PFSK-1 (cell line): ENCODE results near the gene B3GLCT.

Source experiments
- POLR2AphosphoS5 ChIP-seq: IDR thresholded peaks from 2 replicates; pipeline ENCODE4 v1.6.1; 2012; ENCODE audit warnings: low read depth, mild to moderate bottlenecking, control low read depth, low read length, moderate library complexity
- REST ChIP-seq, 2 experiments: IDR thresholded peaks; 2 replicates each; pipeline versions ENCODE4 v1.6.1 to v1.8.0; 2011 to 2012; ENCODE audit warnings: low read depth in 2 of 2, low read length in 2 of 2, control low read depth in 1 of 2, inconsistent platforms in 1 of 2, mild to moderate bottlenecking in 1 of 2, moderate library complexity in 1 of 2; ENCODE audit not compliant: insufficient read depth in 1 of 2
- SIN3A ChIP-seq: IDR thresholded peaks from 2 replicates; pipeline ENCODE4 v1.6.1; 2012; ENCODE audit warnings: mild to moderate bottlenecking, low read length, moderate library complexity, borderline replicate concordance; ENCODE audit not compliant: insufficient read depth
- TAF1 ChIP-seq: IDR thresholded peaks from 2 replicates; pipeline ENCODE4 v1.6.1; 2012; ENCODE audit warnings: low read length, control low read depth, borderline replicate concordance; ENCODE audit not compliant: insufficient read depth

- TF ChIP-seq POLR2AphosphoS5, result no peak
- TF ChIP-seq REST (IDR thresholded peaks at IDR 0.05; ENCODE audit: insufficient read depth in 1 of 2, low read depth in 2 of 2, low read length in 2 of 2), result no peak
- no peak for TF ChIP-seq TAF1
- no peak for TF ChIP-seq SIN3A
Measured at GRCh38 chr13:31250435-31250834, 50.7 kb downstream of the B3GLCT start.
